OCI-LY7 (cell line): ENCODE results near the gene CSPG4.

ENCODE experiments used
- EZH2phosphoT487 ChIP-seq: fragments of 200-600 bp; sonication (generic); IDR thresholded peaks from 2 replicates; pipeline ENCODE4 v1.6.1; 2018; ENCODE audit warnings: low read depth, borderline replicate concordance, mild to moderate bottlenecking, mixed run types, antibody characterized with exemption, low read length, moderate library complexity, mixed read lengths
- TF ChIP-seq, protein P1 (sequence below): fragments of 200-600 bp; sonication (generic); conservative IDR thresholded peaks from 2 replicates; pipeline ENCODE4 v1.5.1; 2014; ENCODE audit warnings: mild to moderate bottlenecking, antibody characterized with exemption, low read length, moderate library complexity, mixed read lengths

DNA sequence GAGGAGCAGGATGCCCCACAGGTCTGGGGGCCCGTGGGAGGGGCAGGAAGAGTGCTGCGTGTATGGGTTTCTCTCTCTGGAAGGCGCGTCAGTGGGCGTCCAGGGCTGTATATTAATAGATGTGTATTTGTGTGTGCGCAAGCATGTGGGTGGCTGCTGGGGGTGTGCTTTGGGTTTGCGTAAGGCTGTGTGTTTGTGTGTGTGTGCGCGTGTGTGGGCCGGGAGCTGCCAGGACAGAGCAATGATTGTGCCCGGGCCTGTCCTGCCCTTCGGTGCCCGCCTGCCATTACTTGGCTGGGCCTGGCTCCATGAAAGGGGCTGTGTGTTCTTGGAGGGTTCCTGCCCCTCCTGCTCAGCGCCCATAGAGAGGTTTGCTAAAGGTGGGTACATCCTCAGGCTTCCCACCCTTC is 16.3 kb downstream of the CSPG4 start:
- TF ChIP-seq, protein P1, sequence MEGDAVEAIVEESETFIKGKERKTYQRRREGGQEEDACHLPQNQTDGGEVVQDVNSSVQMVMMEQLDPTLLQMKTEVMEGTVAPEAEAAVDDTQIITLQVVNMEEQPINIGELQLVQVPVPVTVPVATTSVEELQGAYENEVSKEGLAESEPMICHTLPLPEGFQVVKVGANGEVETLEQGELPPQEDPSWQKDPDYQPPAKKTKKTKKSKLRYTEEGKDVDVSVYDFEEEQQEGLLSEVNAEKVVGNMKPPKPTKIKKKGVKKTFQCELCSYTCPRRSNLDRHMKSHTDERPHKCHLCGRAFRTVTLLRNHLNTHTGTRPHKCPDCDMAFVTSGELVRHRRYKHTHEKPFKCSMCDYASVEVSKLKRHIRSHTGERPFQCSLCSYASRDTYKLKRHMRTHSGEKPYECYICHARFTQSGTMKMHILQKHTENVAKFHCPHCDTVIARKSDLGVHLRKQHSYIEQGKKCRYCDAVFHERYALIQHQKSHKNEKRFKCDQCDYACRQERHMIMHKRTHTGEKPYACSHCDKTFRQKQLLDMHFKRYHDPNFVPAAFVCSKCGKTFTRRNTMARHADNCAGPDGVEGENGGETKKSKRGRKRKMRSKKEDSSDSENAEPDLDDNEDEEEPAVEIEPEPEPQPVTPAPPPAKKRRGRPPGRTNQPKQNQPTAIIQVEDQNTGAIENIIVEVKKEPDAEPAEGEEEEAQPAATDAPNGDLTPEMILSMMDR = no peak
- TF ChIP-seq EZH2phosphoT487 = no peak
